Left kidney (tissue), 2 donors: ENCODE results near the gene PCDHB9. TPM values are rescaled to one million over a fixed set of nuclear protein-coding genes. Genes with fewer than 3 reads are reported as not detected.
"Not testable (repeated sequence)": the region's sequence is repeated elsewhere in the genome, so short reads cannot be mapped to it uniquely, and the experiment has no call there.

Experiments
- DNase-seq: peaks from one replicate; pipeline ENCODE4 v3.0.0-alpha.2; 2013
- polyA plus RNA-seq: library from polyadenylated mRNA; unstranded; fragments of 120-200 nt; gene quantifications from one replicate; pipeline ENCODE4 v1.2.1, GENCODE V29; 2013; ENCODE audit not compliant: insufficient read length

The PCDHB9 gene
- polyA plus RNA-seq, 1 donor, result 4.3 TPM

DNA sequence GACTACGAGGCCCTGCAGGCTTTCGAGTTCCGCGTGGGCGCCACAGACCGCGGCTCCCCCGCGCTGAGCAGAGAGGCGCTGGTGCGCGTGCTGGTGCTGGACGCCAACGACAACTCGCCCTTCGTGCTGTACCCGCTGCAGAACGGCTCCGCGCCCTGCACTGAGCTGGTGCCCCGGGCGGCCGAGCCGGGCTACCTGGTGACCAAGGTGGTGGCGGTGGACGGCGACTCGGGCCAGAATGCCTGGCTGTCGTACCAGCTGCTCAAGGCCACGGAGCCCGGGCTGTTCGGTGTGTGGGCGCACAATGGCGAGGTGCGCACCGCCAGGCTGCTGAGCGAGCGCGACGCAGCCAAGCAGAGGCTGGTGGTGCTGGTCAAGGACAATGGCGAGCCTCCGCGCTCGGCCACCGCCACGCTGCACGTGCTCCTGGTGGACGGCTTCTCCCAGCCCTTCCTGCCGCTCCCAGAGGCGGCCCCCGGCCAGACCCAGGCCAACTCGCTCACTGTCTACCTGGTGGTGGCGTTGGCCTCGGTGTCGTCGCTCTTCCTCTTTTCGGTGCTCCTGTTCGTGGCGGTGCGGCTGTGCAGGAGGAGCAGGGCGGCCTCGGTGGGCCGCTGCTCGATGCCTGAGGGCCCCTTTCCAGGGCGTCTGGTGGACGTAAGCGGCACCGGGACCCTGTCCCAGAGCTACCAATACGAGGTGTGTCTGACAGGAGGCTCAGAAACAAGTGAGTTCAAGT, 2.7 kb upstream of the PCDHB9 start:
- not testable (repeated sequence) for DNase-seq

DNA sequence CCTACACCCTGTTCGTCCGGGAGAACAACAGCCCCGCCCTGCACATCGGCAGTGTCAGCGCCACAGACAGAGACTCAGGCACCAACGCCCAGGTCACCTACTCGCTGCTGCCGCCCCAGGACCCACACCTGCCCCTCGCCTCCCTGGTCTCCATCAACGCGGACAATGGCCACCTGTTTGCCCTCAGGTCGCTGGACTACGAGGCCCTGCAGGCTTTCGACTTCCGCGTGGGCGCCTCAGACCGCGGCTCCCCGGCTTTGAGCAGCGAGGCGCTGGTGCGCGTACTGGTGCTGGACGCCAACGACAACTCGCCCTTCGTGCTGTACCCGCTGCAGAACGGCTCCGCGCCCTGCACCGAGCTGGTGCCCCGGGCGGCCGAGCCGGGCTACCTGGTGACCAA, 1.7 kb downstream of the PCDHB9 start:
- DNase-seq, result not testable (repeated sequence)

DNA sequence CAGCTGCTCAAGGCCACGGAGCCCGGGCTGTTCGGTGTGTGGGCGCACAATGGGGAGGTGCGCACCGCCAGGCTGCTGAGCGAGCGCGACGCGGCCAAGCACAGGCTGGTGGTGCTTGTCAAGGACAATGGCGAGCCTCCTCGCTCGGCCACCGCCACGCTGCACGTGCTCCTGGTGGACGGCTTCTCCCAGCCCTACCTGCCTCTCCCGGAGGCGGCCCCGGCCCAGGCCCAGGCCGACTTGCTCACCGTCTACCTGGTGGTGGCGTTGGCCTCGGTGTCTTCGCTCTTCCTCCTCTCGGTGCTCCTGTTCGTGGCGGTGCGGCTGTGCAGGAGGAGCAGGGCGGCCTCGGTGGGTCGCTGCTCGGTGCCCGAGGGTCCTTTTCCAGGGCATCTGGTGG, 2.2 kb downstream of the PCDHB9 start:
- DNase-seq, result not testable (repeated sequence)

DNA sequence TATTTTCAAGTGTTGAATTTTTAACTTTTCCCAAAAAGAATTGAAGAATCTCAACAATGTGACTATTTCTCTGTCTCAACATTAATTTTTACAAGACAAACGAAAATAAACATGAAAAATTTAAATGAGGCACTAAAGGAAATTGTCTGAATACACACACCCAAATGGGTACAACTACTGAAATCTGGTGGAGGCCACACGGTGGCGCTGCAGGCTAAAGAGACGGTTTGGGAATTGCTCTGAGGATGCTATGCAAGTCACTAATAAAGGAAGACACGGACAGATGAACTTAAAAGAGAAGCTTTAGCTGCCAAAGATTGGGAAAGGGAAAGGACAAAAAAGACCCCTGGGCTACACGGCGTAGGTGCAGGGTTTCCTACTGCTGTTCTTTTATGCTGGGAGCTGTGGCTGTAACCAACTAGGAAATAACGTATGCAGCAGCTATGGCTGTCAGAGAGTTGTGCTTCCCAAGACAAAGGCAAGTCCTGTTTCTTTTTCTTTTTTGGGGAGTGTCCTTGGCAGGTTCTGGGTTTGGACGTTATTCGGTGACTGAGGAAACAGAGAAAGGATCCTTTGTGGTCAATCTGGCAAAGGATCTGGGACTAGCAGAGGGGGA, 5.3 kb downstream of the PCDHB9 start, which contains the start of gene PCDHB10:
TSS of gene PCDHB10 (plus strand) at position 244 of the 616 bp plus-strand sequence. CDS start at position 444, 200 bp downstream.
- no peak for DNase-seq

DNA sequence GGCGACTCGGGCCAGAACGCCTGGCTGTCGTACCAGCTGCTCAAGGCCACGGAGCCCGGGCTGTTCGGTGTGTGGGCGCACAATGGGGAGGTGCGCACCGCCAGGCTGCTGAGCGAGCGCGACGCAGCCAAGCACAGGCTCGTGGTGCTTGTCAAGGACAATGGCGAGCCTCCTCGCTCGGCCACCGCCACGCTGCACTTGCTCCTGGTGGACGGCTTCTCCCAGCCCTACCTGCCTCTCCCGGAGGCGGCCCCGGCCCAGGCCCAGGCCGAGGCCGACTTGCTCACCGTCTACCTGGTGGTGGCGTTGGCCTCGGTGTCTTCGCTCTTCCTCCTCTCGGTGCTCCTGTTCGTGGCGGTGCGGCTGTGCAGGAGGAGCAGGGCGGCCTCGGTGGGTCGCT, 7.4 kb downstream of the PCDHB9 start:
- DNase-seq, result not testable (repeated sequence)

DNA sequence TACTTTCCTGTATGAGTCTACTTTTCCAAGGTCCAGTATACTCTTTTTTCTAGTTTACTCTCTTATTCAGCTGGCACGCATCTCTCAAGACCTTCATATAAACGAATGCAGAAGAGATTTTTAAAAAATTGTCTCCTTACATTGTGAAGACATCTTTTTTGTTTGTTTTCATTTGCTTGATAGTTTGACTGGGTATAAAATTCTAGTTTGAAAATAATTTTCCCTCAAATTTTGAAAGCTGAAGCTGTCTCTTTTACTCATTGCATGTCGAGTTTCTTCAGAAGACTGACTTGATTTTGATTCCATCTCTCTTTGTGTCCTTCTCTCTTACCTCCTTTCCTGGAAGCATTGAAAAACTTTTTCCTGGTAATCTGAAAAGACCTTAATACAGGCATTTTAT, 9.4 kb downstream of the PCDHB9 start:
- no peak for DNase-seq

DNA sequence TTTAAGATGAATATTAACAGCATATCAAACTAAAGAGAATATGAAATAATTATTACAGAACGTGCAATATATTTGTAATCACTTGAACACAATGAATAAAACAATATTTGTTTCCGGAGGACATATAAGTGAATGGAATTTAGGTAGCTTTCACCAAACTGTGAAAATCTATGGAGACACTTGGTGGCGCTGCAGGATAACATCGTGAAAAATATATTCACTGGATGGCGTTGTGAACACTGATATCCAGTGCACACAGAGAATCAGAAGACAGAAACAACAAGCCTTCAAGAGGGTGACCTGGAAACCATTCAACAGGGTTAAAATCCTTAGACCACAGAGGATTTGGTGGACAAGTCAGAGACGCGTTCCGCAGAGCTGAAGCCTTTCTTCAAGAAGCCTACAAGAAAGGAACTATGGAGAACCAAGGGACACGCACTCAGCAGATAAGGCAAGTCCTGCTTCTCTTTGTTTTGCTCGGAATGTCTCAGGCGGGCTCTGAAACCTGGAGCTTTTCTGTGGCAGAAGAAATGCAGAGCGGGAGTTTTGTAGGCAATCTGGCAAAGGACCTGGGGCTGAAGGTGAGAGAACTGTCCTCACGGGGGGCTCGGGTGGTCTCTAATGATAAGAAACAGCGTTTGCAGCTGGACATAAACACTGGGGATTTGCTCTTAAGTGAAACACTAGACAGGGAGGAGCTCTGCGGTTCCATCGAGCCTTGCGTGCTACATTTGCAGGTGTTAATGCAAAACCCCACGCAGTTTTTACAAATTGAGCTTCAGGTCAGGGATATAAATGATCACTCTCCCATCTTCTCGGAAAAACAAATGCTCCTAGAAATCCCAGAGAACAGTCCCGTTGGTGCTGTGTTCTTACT, 12.6 kb downstream of the PCDHB9 start, which contains the start of gene PCDHB11:
TSS of gene PCDHB11 (plus strand) at position 269 of the 877 bp plus-strand sequence. CDS start at position 417, 148 bp downstream.
- DNase-seq, result no peak

DNA sequence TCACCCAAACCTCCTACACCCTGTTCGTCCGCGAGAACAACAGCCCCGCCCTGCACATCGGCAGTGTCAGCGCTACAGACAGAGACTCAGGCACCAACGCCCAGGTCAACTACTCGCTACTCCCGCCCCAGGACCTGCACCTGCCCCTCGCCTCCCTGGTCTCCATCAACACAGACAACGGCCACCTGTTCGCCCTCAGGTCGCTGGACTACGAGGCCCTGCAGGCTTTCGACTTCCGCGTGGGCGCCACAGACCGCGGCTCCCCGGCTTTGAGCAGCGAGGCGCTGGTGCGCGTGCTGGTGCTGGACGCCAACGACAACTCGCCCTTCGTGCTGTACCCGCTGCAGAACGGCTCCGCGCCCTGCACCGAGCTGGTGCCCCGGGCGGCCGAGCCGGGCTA, 14.2 kb downstream of the PCDHB9 start:
- not testable (repeated sequence) for DNase-seq

DNA sequence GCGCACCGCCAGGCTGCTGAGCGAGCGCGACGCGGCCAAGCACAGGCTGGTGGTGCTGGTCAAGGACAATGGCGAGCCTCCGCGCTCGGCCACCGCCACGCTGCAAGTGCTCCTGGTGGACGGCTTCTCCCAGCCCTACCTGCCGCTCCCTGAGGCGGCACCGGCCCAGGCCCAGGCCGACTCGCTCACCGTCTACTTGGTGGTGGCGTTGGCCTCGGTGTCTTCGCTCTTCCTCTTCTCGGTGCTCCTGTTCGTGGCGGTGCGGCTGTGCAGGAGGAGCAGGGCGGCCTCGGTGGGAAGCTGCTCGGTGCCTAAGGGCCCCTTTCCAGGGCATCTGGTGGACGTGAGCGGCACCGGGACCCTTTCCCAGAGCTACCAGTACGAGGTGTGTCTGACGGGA, 14.7 kb downstream of the PCDHB9 start:
- DNase-seq, result not testable (repeated sequence)

DNA sequence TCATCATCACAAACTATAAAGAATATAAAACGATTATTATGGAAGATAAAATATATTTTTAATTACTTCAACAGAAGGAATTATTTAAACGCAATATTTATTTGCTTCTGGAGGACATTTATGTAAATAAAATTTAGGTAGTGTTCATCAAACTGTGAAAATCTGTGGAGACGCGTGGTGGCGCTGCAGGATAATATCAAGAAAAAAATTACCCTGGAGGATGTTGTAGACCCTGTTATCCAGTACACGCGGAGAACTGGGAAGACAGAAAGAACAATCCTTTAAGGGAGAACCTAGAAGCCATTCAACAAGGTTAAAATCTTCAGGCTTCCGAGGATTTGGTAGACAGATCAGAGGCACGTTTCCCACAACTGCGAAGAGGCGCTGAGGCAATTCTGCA, 21.5 kb downstream of the PCDHB9 start, which contains the start of gene PCDHB12:
TSS of gene PCDHB12 (plus strand) at position 242 of the 400 bp plus-strand sequence. CDS start 189 bp downstream, outside the sequence.
- no peak for DNase-seq

DNA sequence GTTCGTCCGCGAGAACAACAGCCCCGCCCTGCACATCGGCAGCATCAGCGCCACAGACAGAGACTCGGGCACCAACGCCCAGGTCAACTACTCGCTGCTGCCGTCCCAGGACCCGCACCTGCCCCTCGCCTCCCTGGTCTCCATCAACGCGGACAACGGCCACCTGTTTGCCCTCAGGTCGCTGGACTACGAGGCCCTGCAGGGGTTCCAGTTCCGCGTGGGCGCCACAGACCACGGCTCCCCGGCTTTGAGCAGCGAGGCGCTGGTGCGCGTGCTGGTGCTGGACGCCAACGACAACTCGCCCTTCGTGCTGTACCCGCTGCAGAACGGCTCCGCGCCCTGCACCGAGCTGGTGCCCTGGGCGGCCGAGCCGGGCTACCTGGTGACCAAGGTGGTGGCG, 23.3 kb downstream of the PCDHB9 start:
- not testable (repeated sequence) for DNase-seq

DNA sequence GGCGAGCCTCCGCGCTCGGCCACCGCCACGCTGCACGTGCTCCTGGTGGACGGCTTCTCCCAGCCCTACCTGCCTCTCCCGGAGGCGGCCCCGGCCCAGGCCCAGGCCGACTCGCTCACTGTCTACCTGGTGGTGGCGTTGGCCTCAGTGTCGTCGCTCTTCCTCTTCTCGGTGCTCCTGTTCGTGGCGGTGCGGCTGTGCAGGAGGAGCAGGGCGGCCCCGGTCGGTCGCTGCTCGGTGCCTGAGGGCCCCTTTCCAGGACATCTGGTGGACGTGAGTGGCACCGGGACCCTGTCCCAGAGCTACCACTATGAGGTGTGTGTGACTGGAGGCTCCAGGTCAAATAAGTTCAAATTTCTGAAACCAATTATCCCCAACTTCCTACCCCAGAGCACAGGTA, 23.9 kb downstream of the PCDHB9 start:
- not testable (repeated sequence) for DNase-seq

DNA sequence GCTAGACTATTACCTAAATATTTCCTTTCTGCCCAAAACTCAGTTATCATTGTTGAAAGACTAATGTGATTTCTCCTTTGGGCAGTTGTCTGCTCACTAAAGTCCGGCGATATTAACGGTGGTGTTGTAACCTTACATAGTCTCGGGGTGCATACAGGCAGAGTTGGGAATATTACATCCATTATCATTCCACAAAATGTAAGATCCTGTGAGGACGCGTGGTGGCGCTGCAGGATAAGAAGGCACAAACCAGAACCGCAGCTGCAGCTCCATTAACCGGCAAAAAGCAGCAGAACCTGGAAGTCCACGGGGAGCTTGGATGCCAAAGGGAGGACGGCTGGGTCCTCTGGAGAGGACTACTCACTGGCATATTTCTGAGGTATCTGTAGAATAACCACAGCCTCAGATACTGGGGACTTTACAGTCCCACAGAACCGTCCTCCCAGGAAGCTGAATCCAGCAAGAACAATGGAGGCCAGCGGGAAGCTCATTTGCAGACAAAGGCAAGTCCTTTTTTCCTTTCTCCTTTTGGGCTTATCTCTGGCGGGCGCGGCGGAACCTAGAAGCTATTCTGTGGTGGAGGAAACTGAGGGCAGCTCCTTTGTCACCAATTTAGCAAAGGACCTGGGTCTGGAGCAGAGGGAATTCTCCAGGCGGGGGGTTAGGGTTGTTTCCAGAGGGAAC, 26.8 kb downstream of the PCDHB9 start, which contains the start of gene PCDHB13:
TSS of gene PCDHB13 (plus strand) at position 264 of the 684 bp plus-strand sequence. CDS start at position 469, 205 bp downstream.
- DNase-seq, result not testable (repeated sequence)

DNA sequence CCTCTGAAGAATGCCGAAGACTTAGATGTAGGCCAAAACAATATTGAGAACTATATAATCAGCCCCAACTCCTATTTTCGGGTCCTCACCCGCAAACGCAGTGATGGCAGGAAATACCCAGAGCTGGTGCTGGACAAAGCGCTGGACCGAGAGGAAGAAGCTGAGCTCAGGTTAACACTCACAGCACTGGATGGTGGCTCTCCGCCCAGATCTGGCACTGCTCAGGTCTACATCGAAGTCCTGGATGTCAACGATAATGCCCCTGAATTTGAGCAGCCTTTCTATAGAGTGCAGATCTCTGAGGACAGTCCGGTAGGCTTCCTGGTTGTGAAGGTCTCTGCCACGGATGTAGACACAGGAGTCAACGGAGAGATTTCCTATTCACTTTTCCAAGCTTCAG, 27.6 kb downstream of the PCDHB9 start:
- DNase-seq, result not testable (repeated sequence)

DNA sequence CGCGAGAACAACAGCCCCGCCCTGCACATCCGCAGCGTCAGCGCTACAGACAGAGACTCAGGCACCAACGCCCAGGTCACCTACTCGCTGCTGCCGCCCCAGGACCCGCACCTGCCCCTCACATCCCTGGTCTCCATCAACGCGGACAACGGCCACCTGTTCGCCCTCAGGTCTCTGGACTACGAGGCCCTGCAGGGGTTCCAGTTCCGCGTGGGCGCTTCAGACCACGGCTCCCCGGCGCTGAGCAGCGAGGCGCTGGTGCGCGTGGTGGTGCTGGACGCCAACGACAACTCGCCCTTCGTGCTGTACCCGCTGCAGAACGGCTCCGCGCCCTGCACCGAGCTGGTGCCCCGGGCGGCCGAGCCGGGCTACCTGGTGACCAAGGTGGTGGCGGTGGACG, 28.5 kb downstream of the PCDHB9 start:
- not testable (repeated sequence) for DNase-seq

DNA sequence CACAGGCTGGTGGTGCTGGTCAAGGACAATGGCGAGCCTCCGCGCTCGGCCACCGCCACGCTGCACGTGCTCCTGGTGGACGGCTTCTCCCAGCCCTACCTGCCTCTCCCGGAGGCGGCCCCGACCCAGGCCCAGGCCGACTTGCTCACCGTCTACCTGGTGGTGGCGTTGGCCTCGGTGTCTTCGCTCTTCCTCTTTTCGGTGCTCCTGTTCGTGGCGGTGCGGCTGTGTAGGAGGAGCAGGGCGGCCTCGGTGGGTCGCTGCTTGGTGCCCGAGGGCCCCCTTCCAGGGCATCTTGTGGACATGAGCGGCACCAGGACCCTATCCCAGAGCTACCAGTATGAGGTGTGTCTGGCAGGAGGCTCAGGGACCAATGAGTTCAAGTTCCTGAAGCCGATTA, 29.1 kb downstream of the PCDHB9 start:
- not testable (repeated sequence) for DNase-seq

DNA sequence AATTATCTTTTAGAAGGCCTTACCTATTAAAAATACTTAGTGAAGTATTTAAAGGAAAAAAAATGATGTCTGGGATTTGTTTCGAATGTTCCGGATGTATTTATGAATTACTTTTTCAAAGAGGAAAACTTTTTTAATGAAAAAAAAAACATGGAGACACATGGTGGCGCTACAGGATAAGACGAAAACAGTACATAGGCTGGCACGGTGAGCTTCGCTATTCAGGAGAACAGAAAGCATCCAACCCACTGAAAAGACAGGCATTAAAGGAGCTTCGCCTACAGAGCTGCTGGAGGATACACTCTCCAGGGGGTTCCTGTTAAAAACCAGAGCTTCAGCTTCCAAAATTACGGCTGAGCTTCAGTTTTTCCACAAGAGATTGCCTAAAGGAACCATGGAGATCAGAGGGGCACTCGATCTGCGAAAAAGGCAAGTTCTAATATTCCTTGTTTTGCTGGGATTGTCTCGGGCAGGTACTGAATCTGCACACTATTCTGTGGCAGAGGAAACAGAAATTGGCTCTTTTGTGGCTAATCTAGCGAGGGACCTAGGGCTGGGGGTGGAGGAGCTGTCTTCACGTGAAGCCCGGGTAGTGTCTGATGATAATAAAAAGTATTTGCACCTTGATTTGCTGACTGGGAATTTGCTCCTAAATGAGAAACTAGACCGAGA, 36.3 kb downstream of the PCDHB9 start, which contains the start of gene PCDHB14:
TSS of gene PCDHB14 (plus strand) at position 232 of the 672 bp plus-strand sequence. CDS start at position 395, 163 bp downstream.
- DNase-seq, result peak; percentile 15

DNA sequence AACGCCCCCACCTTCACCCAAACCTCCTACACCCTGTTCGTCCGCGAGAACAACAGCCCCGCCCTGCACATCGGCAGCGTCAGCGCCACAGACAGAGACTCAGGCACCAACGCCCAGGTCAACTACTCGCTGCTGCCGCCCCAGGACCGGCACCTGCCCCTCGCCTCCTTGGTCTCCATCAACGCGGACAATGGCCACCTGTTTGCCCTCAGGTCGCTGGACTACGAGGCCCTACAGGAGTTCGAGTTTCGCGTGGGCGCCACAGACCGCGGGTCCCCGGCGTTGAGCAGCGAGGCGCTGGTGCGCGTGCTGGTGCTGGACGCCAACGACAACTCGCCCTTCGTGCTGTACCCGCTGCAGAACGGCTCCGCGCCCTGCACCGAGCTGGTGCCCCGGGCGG, 37.9 kb downstream of the PCDHB9 start:
- not testable (repeated sequence) for DNase-seq

DNA sequence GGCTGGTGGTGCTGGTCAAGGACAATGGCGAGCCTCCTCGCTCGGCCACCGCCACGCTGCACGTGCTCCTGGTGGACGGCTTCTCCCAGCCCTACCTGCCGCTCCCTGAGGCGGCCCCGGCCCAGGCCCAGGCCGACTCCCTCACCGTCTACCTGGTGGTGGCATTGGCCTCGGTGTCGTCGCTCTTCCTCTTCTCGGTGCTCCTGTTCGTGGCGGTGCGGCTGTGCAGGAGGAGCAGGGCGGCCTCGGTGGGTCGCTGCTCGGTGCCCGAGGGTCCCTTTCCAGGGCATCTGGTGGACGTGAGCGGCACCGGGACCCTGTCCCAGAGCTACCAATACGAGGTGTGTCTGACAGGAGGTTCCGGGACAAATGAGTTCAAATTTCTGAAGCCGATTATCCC, 38.5 kb downstream of the PCDHB9 start:
- not testable (repeated sequence) for DNase-seq

DNA sequence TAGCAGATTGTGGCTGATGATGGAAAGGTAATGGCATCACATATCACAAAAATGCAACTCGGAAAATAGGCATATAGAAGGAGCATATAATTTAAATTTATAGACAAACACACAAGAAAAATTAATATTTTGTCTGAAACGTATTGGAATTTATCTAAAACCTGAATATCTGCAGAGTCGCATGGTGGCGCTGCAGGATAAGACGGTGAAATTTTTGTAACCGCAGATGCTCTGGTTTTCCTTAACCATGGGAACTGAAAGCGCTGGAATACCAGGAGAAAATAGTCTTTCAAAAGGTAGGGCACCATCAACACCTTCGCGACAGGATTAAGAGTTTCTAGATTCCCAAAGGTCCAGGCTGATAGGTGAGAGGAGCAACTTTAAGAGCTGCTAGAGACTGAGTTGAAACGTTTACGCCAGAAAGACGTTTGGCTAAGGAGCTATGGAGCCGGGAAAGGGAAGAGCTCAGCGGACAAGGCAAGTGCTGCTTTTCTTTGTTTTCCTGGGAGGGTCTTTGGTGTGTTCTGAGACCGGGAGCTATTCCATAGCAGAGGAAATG, 47.2 kb downstream of the PCDHB9 start:
- no peak for DNase-seq
